ENCODE data around the gene IRF2. TPM values are rescaled to one million over a fixed set of nuclear protein-coding genes. Genes with fewer than 3 reads are reported as not detected.

The IRF2 gene
- total RNA-seq, 1 donor from 2014 or later: 47.6 TPM

DNA sequence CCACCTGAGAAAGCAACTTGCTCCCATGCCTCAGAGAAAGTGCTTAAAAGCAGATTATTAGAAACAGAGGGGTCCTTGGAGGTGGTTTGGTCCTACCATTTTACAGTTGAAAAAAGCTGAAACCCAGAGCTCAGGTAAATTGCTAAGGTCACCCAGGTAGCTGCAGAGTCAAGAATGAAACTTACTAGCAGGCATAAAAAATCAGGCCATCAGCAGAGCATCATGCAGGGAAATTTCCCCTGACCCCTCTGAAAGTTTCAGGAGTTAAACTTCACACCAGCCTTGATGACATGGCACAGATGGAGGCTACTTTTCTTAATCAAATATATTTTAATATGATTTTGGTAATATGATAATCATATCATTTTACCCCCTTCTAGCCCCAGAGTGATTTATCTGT lies 70.3 kb downstream of the IRF2 start:
- Mint-ChIP-seq H3K4me3 (ENCODE audit: low read depth) (no peak overlapping the region), H3K9me3 (no peaks in the 10 kb centered on the region), H3K4me1 (ENCODE audit: low read depth) (peaks cover 29% of the 10 kb centered on the region), H3K27ac (no peak overlapping the region), H3K36me3 (ENCODE audit: low read depth) (peaks cover 85% of the 10 kb centered on the region), H3K27me3 (ENCODE audit: low read depth) (no peaks in the 10 kb centered on the region)
- intact Hi-C loops (cut with micrococcal nuclease): no loop called here
- no peak for DNase-seq (ENCODE audit: low spot score)

- Mint-ChIP-seq H3K9me3 (no peaks in the 10 kb centered on the region), H3K36me3 (ENCODE audit: low read depth) (peaks cover 84% of the 10 kb centered on the region), H3K4me1 (ENCODE audit: low read depth) (peaks cover 23% of the 10 kb centered on the region), H3K27me3 (ENCODE audit: low read depth) (no peaks in the 10 kb centered on the region), H3K4me3 (ENCODE audit: low read depth) (no peak overlapping the region), H3K27ac (no peak overlapping the region)
- DNase-seq (ENCODE audit: low spot score): no peak
- intact Hi-C loops (cut with micrococcal nuclease): no loop called here
Measured at GRCh38 chr4:184403384-184403781, 71.0 kb downstream of the IRF2 start.

GRCh38 chr4:184402740-184403383 lies 71.5 kb downstream of the IRF2 start:
- no peak overlapping the region for H3K27ac Mint-ChIP-seq
- peaks cover 19% of the 10 kb centered on the region for H3K4me1 Mint-ChIP-seq (ENCODE audit: low read depth)

GRCh38 chr4:184402239-184402638 lies 72.1 kb downstream of the IRF2 start:
- Mint-ChIP-seq H3K4me1 (ENCODE audit: low read depth) (peaks cover 20% of the 10 kb centered on the region), H3K27me3 (ENCODE audit: low read depth) (no peaks in the 10 kb centered on the region), H3K9me3 (no peaks in the 10 kb centered on the region), H3K36me3 (ENCODE audit: low read depth) (peaks cover 83% of the 10 kb centered on the region), H3K27ac (no peak overlapping the region), H3K4me3 (ENCODE audit: low read depth) (no peak overlapping the region)
- intact Hi-C loops (cut with micrococcal nuclease): no loop called here
- no peak for DNase-seq (ENCODE audit: low spot score)

More at GRCh38 chr4:184402740-184403383, 71.5 kb downstream of the IRF2 start:
- DNase-seq (ENCODE audit: low spot score): no peak
- H3K27me3 Mint-ChIP-seq (ENCODE audit: low read depth): no peaks in the 10 kb centered on the region
- intact Hi-C loops (cut with micrococcal nuclease): no loop called here
- no peaks in the 10 kb centered on the region for H3K9me3 Mint-ChIP-seq
- H3K4me3 Mint-ChIP-seq (ENCODE audit: low read depth): no peak overlapping the region
- peaks cover 83% of the 10 kb centered on the region for H3K36me3 Mint-ChIP-seq (ENCODE audit: low read depth)

- Mint-ChIP-seq H3K36me3 (ENCODE audit: low read depth) (peaks cover 84% of the 10 kb centered on the region), H3K4me3 (ENCODE audit: low read depth) (no peak overlapping the region), H3K27ac (no peak overlapping the region), H3K27me3 (ENCODE audit: low read depth) (no peaks in the 10 kb centered on the region), H3K9me3 (no peaks in the 10 kb centered on the region), H3K4me1 (ENCODE audit: low read depth) (peaks cover 22% of the 10 kb centered on the region)
- DNase-seq (ENCODE audit: low spot score): no peak
- intact Hi-C loops (cut with micrococcal nuclease): no loop called here
Measured at GRCh38 chr4:184401397-184402171, 72.8 kb downstream of the IRF2 start.

DNA sequence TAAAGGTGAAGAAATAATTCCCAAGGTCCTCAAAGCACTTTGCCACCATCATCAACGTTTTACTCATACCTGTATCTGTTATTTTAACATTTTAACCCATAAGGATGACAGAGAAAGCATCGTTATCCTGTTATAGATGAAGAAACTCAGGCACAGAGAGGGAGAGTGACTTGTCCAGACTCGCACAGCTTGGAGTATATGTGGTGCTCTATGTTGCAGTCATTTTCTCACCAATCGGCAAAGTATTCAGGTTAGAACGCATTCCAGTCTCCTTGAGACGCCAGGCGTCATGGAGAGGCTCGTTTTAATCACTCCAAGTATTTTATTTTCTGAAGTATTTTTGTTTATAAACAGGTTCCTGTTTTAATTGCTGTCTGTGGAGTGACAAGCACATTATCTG lies 73.5 kb downstream of the IRF2 start:
- no peak overlapping the region for H3K4me3 Mint-ChIP-seq (ENCODE audit: low read depth)

DNA sequence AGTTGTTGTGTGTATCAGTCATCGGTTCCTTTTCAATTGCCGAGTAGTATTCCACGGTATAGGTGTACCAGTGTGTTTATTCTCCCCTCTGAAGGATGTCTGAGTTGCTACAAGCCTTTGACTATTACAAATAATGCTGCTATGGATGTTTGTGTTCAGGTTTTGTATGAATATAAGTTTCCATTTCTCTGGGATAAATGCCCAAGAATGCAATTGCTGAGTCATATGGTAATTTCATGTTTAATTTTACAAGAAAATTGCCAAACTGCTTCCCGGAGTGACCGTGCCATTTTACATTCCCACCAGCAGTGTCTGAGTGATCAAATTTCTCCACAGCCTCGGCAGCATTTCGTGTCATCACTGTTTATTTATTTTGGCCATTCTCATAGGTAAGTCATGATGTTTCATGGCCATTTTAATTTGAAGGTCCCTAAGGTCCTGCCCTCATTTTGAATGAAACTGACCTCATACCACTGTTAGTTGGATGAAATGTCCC lies 73.9 kb downstream of the IRF2 start:
- intact Hi-C loops (cut with micrococcal nuclease): no loop called here
- H3K27ac Mint-ChIP-seq: no peak overlapping the region
- no peaks in the 10 kb centered on the region for H3K9me3 Mint-ChIP-seq
- H3K4me1 Mint-ChIP-seq (ENCODE audit: low read depth): peaks cover 24% of the 10 kb centered on the region
- no peak overlapping the region for H3K4me3 Mint-ChIP-seq (ENCODE audit: low read depth)
- no peak for DNase-seq (ENCODE audit: low spot score)
- H3K36me3 Mint-ChIP-seq (ENCODE audit: low read depth): peaks cover 92% of the 10 kb centered on the region
- H3K27me3 Mint-ChIP-seq (ENCODE audit: low read depth): no peaks in the 10 kb centered on the region

More for the DNA sequence above, 73.5 kb downstream of the IRF2 start:
- no peak for DNase-seq (ENCODE audit: low spot score)
- H3K9me3 Mint-ChIP-seq: no peaks in the 10 kb centered on the region
- H3K27me3 Mint-ChIP-seq (ENCODE audit: low read depth): no peaks in the 10 kb centered on the region
- H3K4me1 Mint-ChIP-seq (ENCODE audit: low read depth): peaks cover 24% of the 10 kb centered on the region
- H3K36me3 Mint-ChIP-seq (ENCODE audit: low read depth): peaks cover 90% of the 10 kb centered on the region
- no peak overlapping the region for H3K27ac Mint-ChIP-seq
- intact Hi-C loops (cut with micrococcal nuclease): no loop called here

- peaks cover 28% of the 10 kb centered on the region for H3K4me1 Mint-ChIP-seq (ENCODE audit: low read depth)
Measured at GRCh38 chr4:184399512-184399908, 74.8 kb downstream of the IRF2 start.

GRCh38 chr4:184398741-184399511 lies 75.4 kb downstream of the IRF2 start:
- no peak for DNase-seq (ENCODE audit: low spot score)
- H3K27me3 Mint-ChIP-seq (ENCODE audit: low read depth): no peaks in the 10 kb centered on the region
- no peak overlapping the region for H3K4me3 Mint-ChIP-seq (ENCODE audit: low read depth)
- H3K27ac Mint-ChIP-seq: no peak overlapping the region
- no peaks in the 10 kb centered on the region for H3K9me3 Mint-ChIP-seq
- peaks cover 30% of the 10 kb centered on the region for H3K4me1 Mint-ChIP-seq (ENCODE audit: low read depth)
- H3K36me3 Mint-ChIP-seq (ENCODE audit: low read depth): peaks cover 94% of the 10 kb centered on the region
- intact Hi-C loops (cut with micrococcal nuclease): no loop called here

More at GRCh38 chr4:184399512-184399908, 74.8 kb downstream of the IRF2 start:
- Mint-ChIP-seq H3K9me3 (no peaks in the 10 kb centered on the region), H3K36me3 (ENCODE audit: low read depth) (peaks cover 93% of the 10 kb centered on the region), H3K27ac (no peak overlapping the region), H3K4me3 (ENCODE audit: low read depth) (no peak overlapping the region), H3K27me3 (ENCODE audit: low read depth) (no peaks in the 10 kb centered on the region)
- intact Hi-C loops (cut with micrococcal nuclease): no loop called here
- no peak for DNase-seq (ENCODE audit: low spot score)

GRCh38 chr4:184397516-184398163 lies 76.7 kb downstream of the IRF2 start:
- Mint-ChIP-seq H3K9me3 (no peaks in the 10 kb centered on the region), H3K4me3 (ENCODE audit: low read depth) (no peak overlapping the region), H3K27me3 (ENCODE audit: low read depth) (no peaks in the 10 kb centered on the region), H3K4me1 (ENCODE audit: low read depth) (peaks cover 24% of the 10 kb centered on the region), H3K27ac (no peak overlapping the region), H3K36me3 (ENCODE audit: low read depth) (peaks cover 94% of the 10 kb centered on the region)
- no peak for DNase-seq (ENCODE audit: low spot score)
- intact Hi-C loops (cut with micrococcal nuclease): no loop called here

DNA sequence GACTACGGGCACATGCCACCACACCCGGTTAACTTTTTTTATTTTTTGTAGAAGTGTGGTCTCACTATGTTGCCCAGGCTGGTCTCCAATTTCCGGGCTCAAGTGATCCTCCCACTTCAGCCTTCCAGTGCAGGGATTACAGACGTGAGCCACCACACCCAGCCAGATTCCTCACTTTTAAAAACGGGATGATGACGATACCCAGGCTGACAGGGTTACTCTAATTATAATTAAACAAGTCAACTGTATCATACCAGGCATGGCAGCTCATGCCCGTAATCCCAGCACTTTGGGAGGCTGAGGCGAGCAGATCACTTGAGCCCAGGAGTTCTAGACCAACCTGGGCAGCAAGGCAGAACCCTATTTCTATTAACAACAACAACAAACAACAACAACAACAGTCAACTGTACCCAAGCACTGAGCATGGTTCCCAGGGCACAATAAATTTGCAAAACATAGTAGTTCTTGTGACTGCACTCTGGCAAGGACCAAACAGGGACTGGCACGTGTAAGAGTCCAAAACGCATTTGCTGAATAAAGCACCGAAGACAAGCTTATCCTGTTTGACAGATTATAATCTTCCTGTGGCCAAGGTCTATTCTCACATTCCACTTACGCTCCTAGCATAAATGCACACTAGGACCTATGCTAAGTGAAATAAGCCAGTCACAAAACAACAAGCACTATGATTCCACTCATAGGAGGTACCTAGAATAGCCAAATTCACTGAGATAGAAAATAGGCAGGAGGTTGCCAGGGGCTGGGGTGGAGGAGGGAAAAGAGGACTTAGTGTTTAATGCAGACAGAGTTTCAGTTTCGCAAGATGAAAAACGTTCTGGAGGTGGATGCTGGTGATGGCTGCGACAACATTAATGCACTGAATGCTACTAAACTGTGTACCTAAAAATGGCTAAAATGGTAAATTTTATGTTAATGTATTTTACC lies 77.5 kb downstream of the IRF2 start:
- no peak for DNase-seq (ENCODE audit: low spot score)
- Mint-ChIP-seq H3K4me1 (ENCODE audit: low read depth) (peaks cover 24% of the 10 kb centered on the region), H3K27ac (no peak overlapping the region), H3K36me3 (ENCODE audit: low read depth) (peaks cover 94% of the 10 kb centered on the region), H3K9me3 (no peaks in the 10 kb centered on the region), H3K27me3 (ENCODE audit: low read depth) (no peaks in the 10 kb centered on the region), H3K4me3 (ENCODE audit: low read depth) (no peak overlapping the region)
- intact Hi-C loops (cut with micrococcal nuclease): no loop called here

Measured in activated T-helper 2 cell treated with anti-CD3 and anti-CD28 coated beads, Interferon-gamma antibody, Interleukin-2, Interleukin-4, amounts not matched to agents 10 μg/mL and 5 μg/mL and 100 μg/mL, durations not matched to agents 14 hours and 24 hours and 36 hours (primary cell).